ENCODE data around the gene ARRDC5. TPM values are rescaled to one million over a fixed set of nuclear protein-coding genes. Genes with fewer than 3 reads are reported as not detected.

The ARRDC5 gene
- total and polyA plus RNA-seq, 2 of the 13 experiments (the other 11 are each of a cell fraction or from before 2014, with no cell fraction given) = not detected

GRCh38 chr19:4889034-4889815 lies 13.5 kb downstream of the ARRDC5 start:
- no peak overlapping the region for H3K4me2 ChIP-seq (ENCODE audit: low read depth, low read length)
- ATAC-seq (no peak), FAIRE-seq (no peak), DNase-seq (ENCODE audit: low spot score) (no peak)
- H2AFZ ChIP-seq (ENCODE audit: low read length) = no peak overlapping the region
- BruUV-seq (replicated peaks) = no TSS peak
- peaks cover 3 to 20% of the 10 kb centered on the region in 2 experiments; a peak in 2 of 5 replicates for H3K27me3 ChIP-seq (ENCODE audit: control insufficient read depth in 1 of 2, insufficient read depth in 2 of 2, low read length in 2 of 2)
- no peak overlapping the region for H3K4me3 ChIP-seq (replicated peaks in 1 of 3; ENCODE audit: insufficient read depth in 1 of 3, low read depth in 2 of 3, low read length in 3 of 3)
- H3K9me3 ChIP-seq (ENCODE audit: low read length) = no peaks in the 10 kb centered on the region
- H3K9ac ChIP-seq (ENCODE audit: insufficient read depth, low read depth, low read length) = no peak overlapping the region
- peaks cover 16% of the 10 kb centered on the region for H3K4me1 ChIP-seq (ENCODE audit: insufficient read depth, low read length)
- ChIA-PET POLR2A (no interaction called here), CTCF (ENCODE audit: low intra/inter-chr PET ratio, low total read pairs) (no interaction called here)
- no peaks in the 10 kb centered on the region for H3K79me2 ChIP-seq (ENCODE audit: insufficient read depth, low read length)
- WGBS (ENCODE audit: low lambda C conversion rate) = 58% methylated on average over 12 of the region's 14 CpGs
- no peak overlapping the region for H3K27ac ChIP-seq (ENCODE audit: extremely low read length, insufficient read depth, low read length)
- no peaks in the 10 kb centered on the region for H4K20me1 ChIP-seq (ENCODE audit: insufficient read depth, low read length)
- in situ Hi-C loops (cut with HindIII; ENCODE audit: extremely low pct_ligation_motif_present, low pct_unique_long_range_greater_than_20kb) = no loop called here
- intact Hi-C loops (cut with micrococcal nuclease; ENCODE audit: unreplicated experiment) = no loop called here
- H3K36me3 ChIP-seq (replicated peaks in 1 of 2; ENCODE audit: control insufficient read depth in 1 of 2, insufficient read depth in 2 of 2, low read length in 2 of 2) = no peaks in the 10 kb centered on the region
- TF ChIP-seq ZNF441 (CRISPR knock-in tag; IDR thresholded peaks at IDR 0.05; ENCODE audit: borderline replicate concordance) (no peak), PITX1 (CRISPR knock-in tag; IDR thresholded peaks at IDR 0.05) (no peak), IKZF1 (IDR thresholded peaks at IDR 0.05) (no peak), ZNF562 (CRISPR knock-in tag; IDR thresholded peaks at IDR 0.05; ENCODE audit: borderline replicate concordance) (no peak), ZNF263 (CRISPR knock-in tag; IDR thresholded peaks at IDR 0.05) (no peak), GFI1 (CRISPR knock-in tag; IDR thresholded peaks at IDR 0.05; ENCODE audit: borderline replicate concordance) (no peak), ETV5 (CRISPR knock-in tag; IDR thresholded peaks at IDR 0.05; ENCODE audit: borderline replicate concordance) (no peak), MTF2 (CRISPR knock-in tag; IDR thresholded peaks at IDR 0.05; ENCODE audit: borderline replicate concordance) (no peak), ZNF576 (CRISPR knock-in tag; IDR thresholded peaks at IDR 0.05) (no peak), ZNF362 (CRISPR knock-in tag; IDR thresholded peaks at IDR 0.05; ENCODE audit: borderline replicate concordance) (no peak), ZNF839 (CRISPR knock-in tag; IDR thresholded peaks at IDR 0.05; ENCODE audit: borderline replicate concordance) (no peak), NPAS2 (CRISPR knock-in tag; IDR thresholded peaks at IDR 0.05; ENCODE audit: borderline replicate concordance) (no peak), EHMT2 (IDR thresholded peaks at IDR 0.05; ENCODE audit: borderline replicate concordance, low read depth, low read length) (no peak), SNAI1 (CRISPR knock-in tag; IDR thresholded peaks at IDR 0.05; ENCODE audit: borderline replicate concordance) (no peak), ZNF318 (CRISPR knock-in tag; IDR thresholded peaks at IDR 0.05) (no peak)
